GM21717 (cell line): ENCODE results near the gene ARFGAP2.
"Not testable (repeated sequence)": the region's sequence is repeated elsewhere in the genome, so short reads cannot be mapped to it uniquely, and the experiment has no call there.

Experiments
- ATAC-seq: cut with Tn5 transposase; IDR thresholded peaks from one replicate; pipeline ENCODE4 v1.9.1; 2021; ENCODE audit warnings: mild to moderate bottlenecking, moderate library complexity; ENCODE audit not compliant: unreplicated experiment

Gene ARFGAP2

GRCh38 chr11:47176328-47177228 lies at the start of gene ARFGAP2:
Gene ARFGAP2, minus strand, starts transcription at chr11:47176879. Its CDS starts 26 bp downstream, at chr11:47176853.
- peak; percentile 82 for ATAC-seq

- peak; percentile 87 for ATAC-seq
Observed at GRCh38 chr11:47225552-47226400, 49.1 kb upstream of the ARFGAP2 start.

GRCh38 chr11:47222696-47223095 lies 46.0 kb upstream of the ARFGAP2 start:
- no peak for ATAC-seq

- no peak for ATAC-seq
Observed at GRCh38 chr11:47220401-47220821, 43.7 kb upstream of the ARFGAP2 start.

GRCh38 chr11:47216121-47216798 lies 39.6 kb upstream of the ARFGAP2 start:
- ATAC-seq, result peak; percentile 30

GRCh38 chr11:47215366-47215910 lies 38.8 kb upstream of the ARFGAP2 start:
- no peak for ATAC-seq

GRCh38 chr11:47213950-47214565 lies 37.4 kb upstream of the ARFGAP2 start:
- ATAC-seq, result peak; percentile 82

GRCh38 chr11:47212938-47213337 lies 36.3 kb upstream of the ARFGAP2 start:
- no peak for ATAC-seq

- ATAC-seq, result no peak
Observed at GRCh38 chr11:47208628-47209027, 31.9 kb upstream of the ARFGAP2 start.

- not testable (repeated sequence) for ATAC-seq
Observed at GRCh38 chr11:47208008-47208552, 31.4 kb upstream of the ARFGAP2 start.

- no peak for ATAC-seq
Observed at GRCh38 chr11:47207459-47207858, 30.8 kb upstream of the ARFGAP2 start.

- not testable (repeated sequence) for ATAC-seq
Observed at GRCh38 chr11:47206577-47206976, 29.9 kb upstream of the ARFGAP2 start.

- no peak for ATAC-seq
Observed at GRCh38 chr11:47204637-47204989, 27.9 kb upstream of the ARFGAP2 start.

- no peak for ATAC-seq
Observed at GRCh38 chr11:47202576-47202975, 25.9 kb upstream of the ARFGAP2 start.

GRCh38 chr11:47201015-47201414 lies 24.3 kb upstream of the ARFGAP2 start:
- no peak for ATAC-seq

GRCh38 chr11:47198161-47198560 lies 21.5 kb upstream of the ARFGAP2 start:
- not testable (repeated sequence) for ATAC-seq

- ATAC-seq, result no peak
Observed at GRCh38 chr11:47192111-47192510, 15.4 kb upstream of the ARFGAP2 start.

GRCh38 chr11:47191137-47191536 lies 14.5 kb upstream of the ARFGAP2 start:
- not testable (repeated sequence) for ATAC-seq

- no peak for ATAC-seq
Observed at GRCh38 chr11:47189100-47189834, 12.6 kb upstream of the ARFGAP2 start.
